ACC112 (cell line): ENCODE data around the gene CDK13.
"Not testable (repeated sequence)": the region's sequence is repeated elsewhere in the genome, so short reads cannot be mapped to it uniquely, and the experiment has no call there.

Experiments used
- H2AFZ ChIP-seq: fragments of 200-600 bp; sonication (generic); one replicate; pipeline ENCODE4 v1.6.0; 2017; ENCODE audit warnings: antibody characterized with exemption, low read length; ENCODE audit not compliant: unreplicated experiment
- H3K27ac ChIP-seq: fragments of 200-600 bp; sonication (generic); 2 replicates; pipeline ENCODE4 v1.5.1; 2014; ENCODE audit warnings: low read depth, mild to moderate bottlenecking, antibody characterized with exemption, low read length, moderate library complexity
- H3K27me3 ChIP-seq: fragments of 200-600 bp; sonication (generic); 2 replicates; pipeline ENCODE4 v1.6.1; 2014; ENCODE audit warnings: mild to moderate bottlenecking, antibody characterized with exemption, low read length, moderate library complexity, mixed read lengths; ENCODE audit not compliant: insufficient read depth
- H3K36me3 ChIP-seq: fragments of 200-600 bp; sonication (generic); 2 replicates; pipeline ENCODE4 v1.6.1; 2016; ENCODE audit warnings: mild to moderate bottlenecking, antibody characterized with exemption, low read length, moderate library complexity, mixed read lengths; ENCODE audit not compliant: insufficient read depth
- H3K4me1 ChIP-seq: fragments of 200-600 bp; sonication (generic); one replicate; pipeline ENCODE4 v1.6.1; 2016; ENCODE audit warnings: low read length, mixed read lengths; ENCODE audit not compliant: insufficient read depth, unreplicated experiment, control insufficient read depth
- H3K4me3 ChIP-seq: fragments of 200-600 bp; sonication (generic); 2 replicates; pipeline ENCODE4 v1.5.1; 2014; ENCODE audit warnings: mild to moderate bottlenecking, low read depth, low read length
- H3K79me2 ChIP-seq: fragments of 200-600 bp; sonication (generic); one replicate; pipeline ENCODE4 v1.6.0; 2016; ENCODE audit warnings: low read length; ENCODE audit not compliant: control insufficient read depth, unreplicated experiment, insufficient read depth

CDK13 gene

DNA sequence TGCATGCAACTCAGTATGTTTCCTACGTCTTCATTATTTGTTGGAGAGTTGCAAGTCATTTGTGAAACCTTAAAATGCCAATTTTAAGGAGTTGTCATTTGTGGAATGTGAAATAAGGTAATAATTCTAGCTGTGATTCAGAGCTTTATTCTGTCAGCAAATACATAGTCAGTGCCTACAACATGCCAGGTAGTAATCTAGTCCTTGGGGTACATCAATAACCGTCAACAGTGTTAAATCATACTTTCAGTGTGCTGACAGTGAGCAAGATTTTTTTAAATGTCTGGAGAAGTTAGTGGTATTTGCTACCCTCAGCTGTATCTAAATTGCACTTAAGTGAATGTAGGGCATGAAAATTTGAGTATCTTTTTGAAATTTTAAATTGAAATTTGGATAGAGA is 147.7 kb downstream of the CDK13 start:
- H3K4me3 ChIP-seq, result no peak overlapping the region
- no peaks in the 10 kb centered on the region for H3K79me2 ChIP-seq
- H3K4me1 ChIP-seq, result no peaks in the 10 kb centered on the region
- no peak overlapping the region for H3K27ac ChIP-seq
- no peak overlapping the region for H2AFZ ChIP-seq
- no peaks in the 10 kb centered on the region for H3K27me3 ChIP-seq
- H3K36me3 ChIP-seq, result peaks cover 21% of the 10 kb centered on the region

DNA sequence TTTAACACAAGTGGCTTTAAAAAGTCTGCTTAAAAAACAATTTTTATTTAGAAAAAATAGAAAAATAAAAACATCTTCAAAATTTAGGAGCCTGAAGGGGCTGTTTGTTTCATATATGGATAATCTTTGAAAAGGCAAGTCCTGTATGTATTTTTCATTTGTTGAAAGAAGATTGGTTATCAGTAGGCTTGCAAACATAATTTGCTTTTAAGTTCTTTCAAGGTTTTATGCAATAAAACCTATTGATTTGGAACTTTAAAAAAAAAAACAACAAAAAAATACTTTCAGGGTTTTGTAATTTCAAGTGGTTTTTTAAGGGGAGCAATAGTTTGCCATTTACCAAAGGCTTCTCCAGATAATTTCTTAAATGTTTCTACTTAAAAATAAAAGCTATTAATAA is 148.8 kb downstream of the CDK13 start:
- no peaks in the 10 kb centered on the region for H3K4me1 ChIP-seq
- peaks cover 13% of the 10 kb centered on the region for H3K36me3 ChIP-seq
- H3K4me3 ChIP-seq, result no peak overlapping the region
- no peak overlapping the region for H2AFZ ChIP-seq
- no peaks in the 10 kb centered on the region for H3K27me3 ChIP-seq
- H3K27ac ChIP-seq, result no peak overlapping the region
- H3K79me2 ChIP-seq, result no peaks in the 10 kb centered on the region

DNA sequence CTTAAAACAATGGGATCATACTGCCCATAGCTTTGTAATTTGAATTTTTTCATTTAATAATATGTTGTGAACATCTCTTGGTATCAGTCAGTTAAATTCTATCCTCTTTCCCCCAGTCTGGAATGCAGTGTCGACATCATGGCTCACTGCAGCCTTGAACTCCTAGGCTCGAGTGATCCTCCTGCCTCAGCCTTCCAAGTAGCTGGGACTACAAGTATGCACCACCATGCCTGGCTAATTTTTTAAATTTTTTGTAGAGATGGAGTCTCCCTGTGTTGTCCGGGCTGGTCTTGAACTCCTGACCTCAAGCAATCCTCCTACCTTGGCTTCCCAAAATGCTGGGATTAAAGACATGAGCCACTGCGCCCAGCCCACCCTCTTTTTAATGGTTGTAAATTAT is 149.8 kb downstream of the CDK13 start:
- no peaks in the 10 kb centered on the region for H3K4me1 ChIP-seq
- H3K4me3 ChIP-seq, result no peak overlapping the region
- no peaks in the 10 kb centered on the region for H3K79me2 ChIP-seq

DNA sequence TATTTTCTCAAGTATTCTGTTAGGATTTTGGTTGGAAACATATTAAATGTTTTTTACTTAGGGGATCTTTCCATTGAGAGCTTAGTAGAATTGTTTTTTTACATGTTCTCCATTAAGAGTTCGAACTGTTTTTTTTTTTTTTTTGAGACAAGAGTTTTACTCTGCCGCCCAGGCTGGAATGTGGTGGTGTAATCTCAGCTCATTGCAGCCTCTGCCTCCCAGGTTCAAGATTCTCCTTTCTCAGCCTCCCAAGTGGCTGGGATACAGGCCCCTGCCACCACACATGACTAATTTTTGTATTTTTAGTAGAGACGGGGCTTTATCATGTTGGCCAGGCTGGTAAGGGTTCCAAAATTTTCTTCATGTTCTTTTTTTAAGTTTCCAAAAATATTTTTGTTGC is 151.1 kb downstream of the CDK13 start:
- no peaks in the 10 kb centered on the region for H3K79me2 ChIP-seq
- no peak overlapping the region for H2AFZ ChIP-seq
- no peaks in the 10 kb centered on the region for H3K27me3 ChIP-seq

More for the DNA sequence above, 149.8 kb downstream of the CDK13 start:
- H3K27ac ChIP-seq, result no peak overlapping the region
- H2AFZ ChIP-seq, result no peak overlapping the region
- no peaks in the 10 kb centered on the region for H3K27me3 ChIP-seq
- peaks cover 4% of the 10 kb centered on the region; the same call in 1 of the 2 replicates for H3K36me3 ChIP-seq

DNA sequence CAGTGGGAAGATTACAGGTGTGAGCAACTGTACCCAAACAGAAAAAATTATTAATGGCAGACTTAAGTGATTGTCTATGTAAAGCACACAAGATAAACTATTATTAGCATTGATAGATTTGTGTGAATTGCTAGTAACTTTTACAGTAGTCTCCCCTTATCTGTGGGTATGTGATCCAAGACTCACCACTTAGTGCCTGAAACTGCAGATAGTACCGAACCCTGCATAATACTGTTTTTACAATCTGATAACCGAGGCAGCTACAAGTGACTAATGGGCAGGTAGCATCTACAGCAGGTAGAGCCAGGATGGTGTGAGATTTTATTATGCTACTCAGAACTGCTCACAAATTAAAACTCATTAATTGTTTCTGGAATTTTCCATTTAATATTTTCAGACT is 152.8 kb downstream of the CDK13 start:
- Histone ChIP-seq H3K4me1 (no peaks in the 10 kb centered on the region), H3K27ac (no peak overlapping the region), H3K27me3 (no peaks in the 10 kb centered on the region), H3K79me2 (no peaks in the 10 kb centered on the region), H3K4me3 (no peak overlapping the region), H3K36me3 (no peaks in the 10 kb centered on the region), H2AFZ (no peak overlapping the region)

More for the DNA sequence above, 151.1 kb downstream of the CDK13 start:
- H3K27ac ChIP-seq, result no peak overlapping the region
- H3K4me3 ChIP-seq, result no peak overlapping the region
- no peaks in the 10 kb centered on the region for H3K4me1 ChIP-seq
- no peaks in the 10 kb centered on the region for H3K36me3 ChIP-seq

DNA sequence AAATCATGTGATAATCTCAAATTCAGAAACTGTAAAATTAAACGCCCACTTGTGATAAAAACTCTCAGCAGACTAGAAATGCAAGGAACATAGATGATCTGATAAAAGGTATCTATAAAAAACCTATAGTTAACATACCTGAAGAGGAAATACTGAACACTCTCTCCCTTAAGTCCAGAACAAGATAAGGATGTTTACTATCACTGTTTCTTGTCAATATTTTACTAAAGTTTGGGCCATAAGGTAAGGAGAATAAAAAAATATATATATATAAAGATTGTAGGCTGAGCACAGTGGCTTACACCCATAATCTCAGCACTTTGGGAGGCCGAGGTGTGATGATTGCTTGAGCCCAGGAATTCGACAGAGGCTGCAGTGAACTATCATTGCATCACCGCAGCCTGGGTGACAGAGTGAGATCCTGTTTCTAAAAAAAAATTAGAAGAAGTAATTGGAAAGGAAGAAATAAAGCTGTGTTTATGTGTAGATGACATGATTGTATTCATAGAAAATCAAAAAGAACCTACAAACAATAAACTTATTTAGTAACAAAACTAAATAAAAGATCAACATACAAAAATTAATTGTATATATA is 155.9 kb downstream of the CDK13 start:
- H3K36me3 ChIP-seq, result no peaks in the 10 kb centered on the region
- no peak overlapping the region for H3K27ac ChIP-seq
- H3K4me1 ChIP-seq, result no peaks in the 10 kb centered on the region
- no peak overlapping the region for H3K4me3 ChIP-seq
- H3K79me2 ChIP-seq, result no peaks in the 10 kb centered on the region
- H2AFZ ChIP-seq, result no peak overlapping the region
- no peaks in the 10 kb centered on the region for H3K27me3 ChIP-seq

DNA sequence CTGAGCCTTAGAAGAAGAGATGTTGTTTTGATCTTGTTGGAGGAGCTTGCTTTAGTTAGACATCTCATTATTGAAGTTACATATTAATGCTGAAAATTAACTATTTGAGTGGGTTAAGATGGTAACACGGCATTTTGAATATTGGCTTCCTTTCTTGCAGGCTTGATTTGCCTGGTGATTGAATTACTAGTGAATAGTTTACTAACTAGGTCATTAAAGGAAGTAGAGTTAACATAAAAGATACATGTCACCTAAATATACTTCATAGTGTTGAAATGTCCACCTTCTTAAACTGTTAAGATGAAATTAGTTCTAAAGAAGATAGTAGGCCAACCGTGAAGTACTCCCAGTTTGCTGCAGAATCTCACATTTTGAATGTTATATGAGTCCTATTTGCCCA is 165.9 kb downstream of the CDK13 start:
- no peaks in the 10 kb centered on the region for H3K4me1 ChIP-seq
- H2AFZ ChIP-seq, result no peak overlapping the region
- H3K27me3 ChIP-seq, result no peaks in the 10 kb centered on the region
- no peaks in the 10 kb centered on the region for H3K79me2 ChIP-seq
- no peak overlapping the region for H3K4me3 ChIP-seq
- H3K36me3 ChIP-seq, result no peaks in the 10 kb centered on the region
- H3K27ac ChIP-seq, result no peak overlapping the region

DNA sequence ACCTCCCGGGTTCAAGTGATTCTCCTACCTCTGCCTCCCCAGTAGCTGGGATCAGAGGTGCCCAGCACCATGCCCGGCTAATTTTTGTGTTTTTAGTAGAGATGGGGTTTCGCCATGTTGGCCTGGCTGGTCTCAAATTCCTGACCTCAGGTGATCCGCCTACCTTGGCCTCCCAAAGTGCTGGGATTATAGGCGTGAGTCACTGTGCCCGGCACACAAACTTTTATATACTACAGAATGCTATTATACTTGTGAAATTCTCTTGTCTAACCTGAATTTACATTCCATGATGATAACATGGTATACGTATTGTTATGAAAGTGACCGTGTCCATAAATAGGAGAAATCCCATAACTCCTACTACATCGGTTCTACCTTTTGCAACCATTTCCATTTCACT is 167.1 kb downstream of the CDK13 start:
- H3K27ac ChIP-seq, H2AFZ ChIP-seq, H3K4me3 ChIP-seq, H3K27me3 ChIP-seq, H3K4me1 ChIP-seq, H3K79me2 ChIP-seq, H3K36me3 ChIP-seq: not testable (repeated sequence)

DNA sequence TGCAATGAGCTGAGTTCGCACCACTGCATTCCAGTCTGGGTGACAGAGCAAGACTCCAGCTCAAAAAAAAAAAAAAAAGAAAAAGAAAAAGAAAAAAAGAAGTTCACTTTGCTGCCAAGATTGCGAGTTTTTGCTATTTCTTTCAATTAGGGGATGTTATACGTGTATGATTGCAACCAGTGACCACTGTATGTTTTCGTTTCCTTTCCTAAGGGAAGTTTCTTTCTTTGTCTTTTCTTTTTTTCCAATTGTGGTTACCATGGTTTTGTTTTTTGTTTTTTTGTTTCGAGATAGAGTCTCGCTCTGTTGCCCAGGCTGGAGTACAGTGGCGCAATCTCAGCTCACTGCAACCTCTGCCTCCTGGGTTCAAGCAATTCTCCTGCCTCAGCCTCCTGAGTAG is 168.1 kb downstream of the CDK13 start:
- H3K79me2 ChIP-seq, H3K36me3 ChIP-seq, H3K27ac ChIP-seq, H2AFZ ChIP-seq, H3K4me3 ChIP-seq, H3K4me1 ChIP-seq, H3K27me3 ChIP-seq: not testable (repeated sequence)

DNA sequence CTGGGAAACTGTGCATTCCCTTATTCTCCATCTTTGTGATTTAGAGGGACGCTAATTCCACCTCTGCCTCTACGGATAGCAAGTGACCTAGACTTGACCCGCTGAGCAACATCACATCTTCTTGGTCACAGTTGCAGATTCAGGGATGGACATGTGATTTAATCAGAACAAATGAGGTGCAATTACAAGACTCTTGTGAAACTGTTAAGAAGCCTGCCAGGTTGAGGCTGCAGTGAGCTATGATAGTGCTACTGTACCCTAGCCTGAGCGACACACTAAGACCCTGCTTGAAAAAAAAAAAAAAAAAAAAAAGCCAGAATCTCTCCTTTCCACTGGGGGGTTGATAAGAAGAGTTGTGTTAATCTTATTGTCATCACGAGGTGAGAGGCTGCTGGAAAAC is 170.0 kb downstream of the CDK13 start:
- no peak overlapping the region for H3K27ac ChIP-seq
- H3K4me3 ChIP-seq, result no peak overlapping the region
- H3K27me3 ChIP-seq, result no peaks in the 10 kb centered on the region
- H2AFZ ChIP-seq, result no peak overlapping the region
- no peaks in the 10 kb centered on the region for H3K36me3 ChIP-seq
- H3K4me1 ChIP-seq, result no peaks in the 10 kb centered on the region
- no peaks in the 10 kb centered on the region for H3K79me2 ChIP-seq

DNA sequence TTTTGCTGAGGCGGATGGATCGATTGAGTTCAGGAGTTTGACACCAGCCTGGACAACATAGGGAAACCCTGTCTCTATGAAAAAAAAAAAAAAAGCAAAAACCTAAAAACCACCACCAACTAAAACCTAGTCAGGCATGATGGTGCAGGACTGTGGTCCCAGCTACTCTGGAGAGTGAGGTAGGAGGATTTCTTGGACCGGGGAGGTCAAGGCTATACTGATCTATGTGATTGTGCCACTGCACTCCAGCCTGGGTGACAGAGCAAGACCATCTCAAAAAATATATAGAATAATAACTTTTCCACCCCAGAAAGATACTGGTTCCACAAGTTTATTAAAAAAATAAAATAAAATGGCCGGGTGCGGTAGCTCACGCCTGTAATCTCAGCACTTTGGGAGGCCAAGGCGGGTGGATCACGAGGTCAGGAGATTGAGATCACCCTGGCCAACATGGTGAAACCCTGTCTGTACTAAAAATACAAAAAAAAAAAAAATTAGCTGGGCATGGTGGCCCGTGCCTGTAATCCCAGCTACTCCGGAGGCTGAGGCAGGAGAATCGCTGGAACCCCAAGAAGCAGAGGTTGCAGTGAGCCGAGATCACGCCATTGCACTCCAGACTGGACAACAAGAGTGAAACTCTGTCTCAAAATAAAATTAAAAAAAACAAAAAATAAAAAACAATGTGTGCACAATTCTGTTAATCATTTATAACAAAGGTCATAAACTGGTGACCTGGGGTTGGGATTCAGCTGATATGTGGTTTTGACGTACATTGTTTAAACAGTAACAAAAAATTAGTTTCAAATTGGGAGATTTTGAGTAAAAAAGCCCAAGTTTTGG is 172.3 kb downstream of the CDK13 start:
- not testable (repeated sequence) for H3K27ac ChIP-seq, H3K4me3 ChIP-seq, H3K4me1 ChIP-seq, H3K27me3 ChIP-seq, H3K79me2 ChIP-seq, H2AFZ ChIP-seq, H3K36me3 ChIP-seq
